ENCODE results near the gene ZBTB40.

Gene ZBTB40

GRCh38 chr1:22434717-22435116 is 16.9 kb upstream of the ZBTB40 start:
- no peak for DNase-seq (ENCODE audit: low spot score)

GRCh38 chr1:22436948-22437347 is 14.7 kb upstream of the ZBTB40 start:
- DNase-seq (ENCODE audit: low spot score): no peak

- DNase-seq (ENCODE audit: low spot score): no peak
Measured at GRCh38 chr1:22437573-22437972, 14.1 kb upstream of the ZBTB40 start.

- no peak for DNase-seq (ENCODE audit: low spot score)
Measured at GRCh38 chr1:22440582-22440981, 11.1 kb upstream of the ZBTB40 start.

- DNase-seq (ENCODE audit: low spot score): no peak
Measured at GRCh38 chr1:22442212-22442894, 9.3 kb upstream of the ZBTB40 start.

- DNase-seq (ENCODE audit: low spot score): no peak
Measured at GRCh38 chr1:22443332-22443731, 8.3 kb upstream of the ZBTB40 start.

- DNase-seq (ENCODE audit: low spot score): no peak
Measured at GRCh38 chr1:22444856-22445255, 6.8 kb upstream of the ZBTB40 start.

GRCh38 chr1:22447621-22448111 is 4.0 kb upstream of the ZBTB40 start:
- no peak for DNase-seq (ENCODE audit: low spot score)

- DNase-seq (ENCODE audit: low spot score): no peak
Measured at GRCh38 chr1:22449636-22450035, 2.0 kb upstream of the ZBTB40 start.

- DNase-seq (ENCODE audit: low spot score): no peak
Measured at GRCh38 chr1:22450351-22451021, 1.2 kb upstream of the ZBTB40 start.

GRCh38 chr1:22452481-22452957 is 868 bp downstream of the ZBTB40 start:
- DNase-seq (ENCODE audit: low spot score): no peak

GRCh38 chr1:22453181-22453580 is 1.5 kb downstream of the ZBTB40 start:
- DNase-seq (ENCODE audit: low spot score): no peak

GRCh38 chr1:22454476-22455056 is 2.9 kb downstream of the ZBTB40 start:
- DNase-seq (ENCODE audit: low spot score): no peak

GRCh38 chr1:22457345-22457744 is 5.7 kb downstream of the ZBTB40 start:
- no peak for DNase-seq (ENCODE audit: low spot score)

- DNase-seq (ENCODE audit: low spot score): no peak
Measured at GRCh38 chr1:22457836-22458235, 6.2 kb downstream of the ZBTB40 start.

- DNase-seq (ENCODE audit: low spot score): no peak
Measured at GRCh38 chr1:22461100-22461499, 9.4 kb downstream of the ZBTB40 start.

- DNase-seq (ENCODE audit: low spot score): no peak
Measured at GRCh38 chr1:22461678-22462527, 10.3 kb downstream of the ZBTB40 start.

GRCh38 chr1:22462928-22463327 is 11.3 kb downstream of the ZBTB40 start:
- no peak for DNase-seq (ENCODE audit: low spot score)

GRCh38 chr1:22465015-22465565 is 13.4 kb downstream of the ZBTB40 start:
- DNase-seq (ENCODE audit: low spot score): no peak

GRCh38 chr1:22465671-22466070 is 14.0 kb downstream of the ZBTB40 start:
- no peak for DNase-seq (ENCODE audit: low spot score)

GRCh38 chr1:22470227-22470626 is 18.6 kb downstream of the ZBTB40 start:
- DNase-seq (ENCODE audit: low spot score): no peak

GRCh38 chr1:22471078-22471477 is 19.4 kb downstream of the ZBTB40 start:
- DNase-seq (ENCODE audit: low spot score): no peak

Measured in ecto neural progenitor cell (in vitro differentiated cells).